Erythroblast (primary cell): ENCODE data around the gene UNC79.
A peak's percentile ranks its signal among the peaks of the same experiment; 100 is the strongest.
"Not testable (repeated sequence)": the region's sequence is repeated elsewhere in the genome, so short reads cannot be mapped to it uniquely, and the experiment has no call there.

ENCODE experiments used
- DNase-seq, 2 experiments: peaks; one replicate each; lab custom pipeline; 2025; lab: John Stamatoyannopoulos, UW
- GATA1 ChIP-seq: IDR thresholded peaks from 2 replicates; pipeline ENCODE4 v1.6.1; 2011; ENCODE audit warnings: low read depth, mild to moderate bottlenecking, control low read depth, low read length, moderate library complexity
- POLR2A ChIP-seq: IDR thresholded peaks from 2 replicates; pipeline ENCODE4 v1.6.1; 2011; ENCODE audit warnings: mild to moderate bottlenecking, low read length

UNC79 gene

GRCh38 chr14:93430315-93431035 lies at the start of gene UNC79:
Gene UNC79, plus strand, starts transcription at chr14:93430939. Its CDS starts 91 bp downstream, at chr14:93431030.
- TF ChIP-seq POLR2A, result no peak
- no peak for TF ChIP-seq GATA1
- no peak for DNase-seq

- TF ChIP-seq GATA1 (no peak), POLR2A (no peak)
- DNase-seq, result no peak
Measured at GRCh38 chr14:93381644-93382043, 49.1 kb upstream of the UNC79 start.

GRCh38 chr14:93384256-93384655 lies 46.5 kb upstream of the UNC79 start:
- not testable (repeated sequence) for DNase-seq

- no peak for TF ChIP-seq GATA1
- no peak for TF ChIP-seq POLR2A
- DNase-seq, result no peak
Measured at GRCh38 chr14:93395231-93395630, 35.5 kb upstream of the UNC79 start.

- no peak for DNase-seq
- no peak for TF ChIP-seq GATA1
- no peak for TF ChIP-seq POLR2A
Measured at GRCh38 chr14:93396456-93396855, 34.3 kb upstream of the UNC79 start.

GRCh38 chr14:93398491-93398890 lies 32.2 kb upstream of the UNC79 start:
- no peak for DNase-seq
- TF ChIP-seq GATA1 (no peak), POLR2A (no peak)

GRCh38 chr14:93402951-93403350 lies 27.8 kb upstream of the UNC79 start:
- no peak for DNase-seq
- TF ChIP-seq POLR2A (no peak), GATA1 (no peak)

GRCh38 chr14:93410021-93410420 lies 20.7 kb upstream of the UNC79 start:
- TF ChIP-seq POLR2A, result no peak
- no peak for TF ChIP-seq GATA1
- DNase-seq, result no peak

- no peak for TF ChIP-seq GATA1
- no peak for TF ChIP-seq POLR2A
- DNase-seq, result no peak
Measured at GRCh38 chr14:93410893-93411292, 19.8 kb upstream of the UNC79 start.

GRCh38 chr14:93425136-93425535 lies 5.6 kb upstream of the UNC79 start:
- not testable (repeated sequence) for DNase-seq

- no peak for TF ChIP-seq POLR2A
- TF ChIP-seq GATA1, result no peak
Measured at GRCh38 chr14:93426750-93427149, 4.0 kb upstream of the UNC79 start.

GRCh38 chr14:93431036-93431670 lies 414 bp downstream of the UNC79 start:
- TF ChIP-seq GATA1 (no peak), POLR2A (no peak)
- peak; percentile 2 to 6 for DNase-seq

More at GRCh38 chr14:93426750-93427149, 4.0 kb upstream of the UNC79 start:
- no peak for DNase-seq

GRCh38 chr14:93454224-93454623 lies 23.5 kb downstream of the UNC79 start:
- DNase-seq, result no peak
- TF ChIP-seq GATA1 (no peak), POLR2A (no peak)

GRCh38 chr14:93456356-93456755 lies 25.6 kb downstream of the UNC79 start:
- TF ChIP-seq POLR2A (no peak), GATA1 (no peak)
- no peak for DNase-seq

GRCh38 chr14:93458234-93458633 lies 27.5 kb downstream of the UNC79 start:
- DNase-seq, result no peak
- no peak for TF ChIP-seq POLR2A
- no peak for TF ChIP-seq GATA1
